ENCODE results near the gene XYLB. TPM values are rescaled to one million over a fixed set of nuclear protein-coding genes. Genes with fewer than 3 reads are reported as not detected.
"Not testable (repeated sequence)": the region's sequence is repeated elsewhere in the genome, so short reads cannot be mapped to it uniquely, and the experiment has no call there.

Gene XYLB
- total RNA-seq, 1 experiment from 2014 or later = not detected

GRCh38 chr3:38317192-38317759, 29.3 kb upstream of the XYLB start:
- Histone ChIP-seq H4K20me1 (ENCODE audit: insufficient read depth, low read depth, low read length) (no peaks in the 10 kb centered on the region), H3K27me3 (ENCODE audit: low read length) (no peaks in the 10 kb centered on the region), H2AFZ (ENCODE audit: low read length) (no peak overlapping the region), H3K4me2 (ENCODE audit: low read depth, low read length, poor library complexity, severe bottlenecking) (no peak overlapping the region), H3K9me2 (replicated peaks; ENCODE audit: insufficient read depth, low read length) (no peaks in the 10 kb centered on the region), H3K79me2 (ENCODE audit: low read length) (no peaks in the 10 kb centered on the region), H3K4me3 (ENCODE audit: low read length) (no peak overlapping the region), H3K4me1 (ENCODE audit: low read length) (no peaks in the 10 kb centered on the region), H3K9me3 (ENCODE audit: low read length) (no peaks in the 10 kb centered on the region), H3K27ac (ENCODE audit: low read length) (no peak overlapping the region), H3K36me3 (ENCODE audit: insufficient read depth, low read length) (no peaks in the 10 kb centered on the region), H3K9ac (ENCODE audit: low read length) (no peak overlapping the region)
- DNase-seq = no peak

- Histone ChIP-seq H3K36me3 (ENCODE audit: insufficient read depth, low read length) (no peaks in the 10 kb centered on the region), H3K4me2 (ENCODE audit: low read depth, low read length, poor library complexity, severe bottlenecking) (no peak overlapping the region), H3K27me3 (ENCODE audit: low read length) (no peaks in the 10 kb centered on the region), H3K79me2 (ENCODE audit: low read length) (no peaks in the 10 kb centered on the region), H4K20me1 (ENCODE audit: insufficient read depth, low read depth, low read length) (no peaks in the 10 kb centered on the region), H3K9me2 (replicated peaks; ENCODE audit: insufficient read depth, low read length) (no peaks in the 10 kb centered on the region), H3K4me1 (ENCODE audit: low read length) (no peaks in the 10 kb centered on the region), H3K9me3 (ENCODE audit: low read length) (no peaks in the 10 kb centered on the region), H3K27ac (ENCODE audit: low read length) (no peak overlapping the region), H3K4me3 (ENCODE audit: low read length) (no peak overlapping the region), H3K9ac (ENCODE audit: low read length) (no peak overlapping the region), H2AFZ (ENCODE audit: low read length) (no peak overlapping the region)
- no peak for DNase-seq
Measured at GRCh38 chr3:38318766-38319671, 27.6 kb upstream of the XYLB start.

- not testable (repeated sequence) for H3K27ac ChIP-seq (ENCODE audit: low read length); H3K4me2 ChIP-seq (ENCODE audit: low read depth, low read length, poor library complexity, severe bottlenecking); H3K4me3 ChIP-seq (ENCODE audit: low read length); H4K20me1 ChIP-seq (ENCODE audit: insufficient read depth, low read depth, low read length); H3K9me3 ChIP-seq (ENCODE audit: low read length); H2AFZ ChIP-seq (ENCODE audit: low read length); H3K27me3 ChIP-seq (ENCODE audit: low read length); H3K36me3 ChIP-seq (ENCODE audit: insufficient read depth, low read length); H3K79me2 ChIP-seq (ENCODE audit: low read length); H3K9me2 ChIP-seq (replicated peaks; ENCODE audit: insufficient read depth, low read length); DNase-seq; H3K4me1 ChIP-seq (ENCODE audit: low read length); H3K9ac ChIP-seq (ENCODE audit: low read length)
Measured at GRCh38 chr3:38320638-38321037, 25.9 kb upstream of the XYLB start.

- no peak overlapping the region for H3K9ac ChIP-seq (ENCODE audit: low read length)
- no peaks in the 10 kb centered on the region for H3K36me3 ChIP-seq (ENCODE audit: insufficient read depth, low read length)
- no peak overlapping the region for H2AFZ ChIP-seq (ENCODE audit: low read length)
- no peak overlapping the region for H3K27ac ChIP-seq (ENCODE audit: low read length)
- H3K4me1 ChIP-seq (ENCODE audit: low read length) = no peaks in the 10 kb centered on the region
- no peak overlapping the region for H3K4me2 ChIP-seq (ENCODE audit: low read depth, low read length, poor library complexity, severe bottlenecking)
- DNase-seq = no peak
- H3K79me2 ChIP-seq (ENCODE audit: low read length) = no peaks in the 10 kb centered on the region
- H4K20me1 ChIP-seq (ENCODE audit: insufficient read depth, low read depth, low read length) = no peaks in the 10 kb centered on the region
- H3K9me2 ChIP-seq (replicated peaks; ENCODE audit: insufficient read depth, low read length) = no peaks in the 10 kb centered on the region
- no peaks in the 10 kb centered on the region for H3K27me3 ChIP-seq (ENCODE audit: low read length)
- H3K9me3 ChIP-seq (ENCODE audit: low read length) = no peaks in the 10 kb centered on the region
- no peak overlapping the region for H3K4me3 ChIP-seq (ENCODE audit: low read length)
Measured at GRCh38 chr3:38323060-38323459, 23.5 kb upstream of the XYLB start.

- H3K9me3 ChIP-seq (ENCODE audit: low read length) = no peaks in the 10 kb centered on the region
- no peak for DNase-seq
- no peaks in the 10 kb centered on the region for H3K27me3 ChIP-seq (ENCODE audit: low read length)
- H4K20me1 ChIP-seq (ENCODE audit: insufficient read depth, low read depth, low read length) = no peaks in the 10 kb centered on the region
- no peak overlapping the region for H3K9ac ChIP-seq (ENCODE audit: low read length)
- no peak overlapping the region for H2AFZ ChIP-seq (ENCODE audit: low read length)
- H3K79me2 ChIP-seq (ENCODE audit: low read length) = no peaks in the 10 kb centered on the region
- H3K4me1 ChIP-seq (ENCODE audit: low read length) = no peaks in the 10 kb centered on the region
- no peak overlapping the region for H3K4me2 ChIP-seq (ENCODE audit: low read depth, low read length, poor library complexity, severe bottlenecking)
- no peaks in the 10 kb centered on the region for H3K9me2 ChIP-seq (replicated peaks; ENCODE audit: insufficient read depth, low read length)
- H3K36me3 ChIP-seq (ENCODE audit: insufficient read depth, low read length) = no peaks in the 10 kb centered on the region
- no peak overlapping the region for H3K4me3 ChIP-seq (ENCODE audit: low read length)
- H3K27ac ChIP-seq (ENCODE audit: low read length) = no peak overlapping the region
Measured at GRCh38 chr3:38325256-38325655, 21.3 kb upstream of the XYLB start.

- H2AFZ ChIP-seq (ENCODE audit: low read length) = no peak overlapping the region
- no peaks in the 10 kb centered on the region for H3K27me3 ChIP-seq (ENCODE audit: low read length)
- H3K27ac ChIP-seq (ENCODE audit: low read length) = no peak overlapping the region
- no peaks in the 10 kb centered on the region for H3K36me3 ChIP-seq (ENCODE audit: insufficient read depth, low read length)
- no peaks in the 10 kb centered on the region for H3K4me1 ChIP-seq (ENCODE audit: low read length)
- no peaks in the 10 kb centered on the region for H3K79me2 ChIP-seq (ENCODE audit: low read length)
- no peak for DNase-seq
- no peaks in the 10 kb centered on the region for H3K9me2 ChIP-seq (replicated peaks; ENCODE audit: insufficient read depth, low read length)
- H3K4me3 ChIP-seq (ENCODE audit: low read length) = no peak overlapping the region
- no peaks in the 10 kb centered on the region for H4K20me1 ChIP-seq (ENCODE audit: insufficient read depth, low read depth, low read length)
- H3K4me2 ChIP-seq (ENCODE audit: low read depth, low read length, poor library complexity, severe bottlenecking) = no peak overlapping the region
- no peaks in the 10 kb centered on the region for H3K9me3 ChIP-seq (ENCODE audit: low read length)
- H3K9ac ChIP-seq (ENCODE audit: low read length) = no peak overlapping the region
Measured at GRCh38 chr3:38327335-38328009, 19.1 kb upstream of the XYLB start.

GRCh38 chr3:38331257-38332022, 15.1 kb upstream of the XYLB start:
- Histone ChIP-seq H3K9me2 (replicated peaks; ENCODE audit: insufficient read depth, low read length) (no peaks in the 10 kb centered on the region), H3K4me2 (ENCODE audit: low read depth, low read length, poor library complexity, severe bottlenecking) (no peak overlapping the region), H4K20me1 (ENCODE audit: insufficient read depth, low read depth, low read length) (no peaks in the 10 kb centered on the region), H3K9me3 (ENCODE audit: low read length) (no peaks in the 10 kb centered on the region), H3K4me3 (ENCODE audit: low read length) (no peak overlapping the region), H3K4me1 (ENCODE audit: low read length) (no peaks in the 10 kb centered on the region), H3K27ac (ENCODE audit: low read length) (no peak overlapping the region), H3K79me2 (ENCODE audit: low read length) (no peaks in the 10 kb centered on the region), H2AFZ (ENCODE audit: low read length) (no peak overlapping the region), H3K9ac (ENCODE audit: low read length) (no peak overlapping the region), H3K36me3 (ENCODE audit: insufficient read depth, low read length) (no peaks in the 10 kb centered on the region), H3K27me3 (ENCODE audit: low read length) (no peaks in the 10 kb centered on the region)
- DNase-seq = no peak

- H3K9me2 ChIP-seq (replicated peaks; ENCODE audit: insufficient read depth, low read length) = no peaks in the 10 kb centered on the region
- H3K27me3 ChIP-seq (ENCODE audit: low read length) = no peaks in the 10 kb centered on the region
- H3K36me3 ChIP-seq (ENCODE audit: insufficient read depth, low read length) = no peaks in the 10 kb centered on the region
- H3K4me1 ChIP-seq (ENCODE audit: low read length) = no peaks in the 10 kb centered on the region
- H3K9ac ChIP-seq (ENCODE audit: low read length) = no peak overlapping the region
- H4K20me1 ChIP-seq (ENCODE audit: insufficient read depth, low read depth, low read length) = no peaks in the 10 kb centered on the region
- no peak for DNase-seq
- no peak overlapping the region for H2AFZ ChIP-seq (ENCODE audit: low read length)
- no peak overlapping the region for H3K4me3 ChIP-seq (ENCODE audit: low read length)
- H3K27ac ChIP-seq (ENCODE audit: low read length) = no peak overlapping the region
- H3K4me2 ChIP-seq (ENCODE audit: low read depth, low read length, poor library complexity, severe bottlenecking) = no peak overlapping the region
- H3K79me2 ChIP-seq (ENCODE audit: low read length) = no peaks in the 10 kb centered on the region
- H3K9me3 ChIP-seq (ENCODE audit: low read length) = no peaks in the 10 kb centered on the region
Measured at GRCh38 chr3:38332201-38332600, 14.4 kb upstream of the XYLB start.
